Right renal cortex interstitium (tissue), 3 donors: ENCODE measurements around the gene LEKR1. TPM values are rescaled to one million over a fixed set of nuclear protein-coding genes. Genes with fewer than 3 reads are reported as not detected.
"Not testable (repeated sequence)": the region's sequence is repeated elsewhere in the genome, so short reads cannot be mapped to it uniquely, and the experiment has no call there.

ENCODE experiments used
- DNase-seq, 3 donors: peaks; one replicate each; pipeline ENCODE4 v3.0.0-alpha.2; 2013; ENCODE audit warnings: low read depth in 3 of 3, low spot score in 2 of 3
- polyA plus RNA-seq, 3 donors: library from polyadenylated mRNA; unstranded; fragments of 120-200 nt; gene quantifications; one replicate each; pipeline ENCODE4 v1.2.1, GENCODE V29; 2013; ENCODE audit not compliant: insufficient read length in 3 of 3

LEKR1 gene
- polyA plus RNA-seq, 3 donors = 2.3 to 2.6 (median 2.5) TPM

DNA sequence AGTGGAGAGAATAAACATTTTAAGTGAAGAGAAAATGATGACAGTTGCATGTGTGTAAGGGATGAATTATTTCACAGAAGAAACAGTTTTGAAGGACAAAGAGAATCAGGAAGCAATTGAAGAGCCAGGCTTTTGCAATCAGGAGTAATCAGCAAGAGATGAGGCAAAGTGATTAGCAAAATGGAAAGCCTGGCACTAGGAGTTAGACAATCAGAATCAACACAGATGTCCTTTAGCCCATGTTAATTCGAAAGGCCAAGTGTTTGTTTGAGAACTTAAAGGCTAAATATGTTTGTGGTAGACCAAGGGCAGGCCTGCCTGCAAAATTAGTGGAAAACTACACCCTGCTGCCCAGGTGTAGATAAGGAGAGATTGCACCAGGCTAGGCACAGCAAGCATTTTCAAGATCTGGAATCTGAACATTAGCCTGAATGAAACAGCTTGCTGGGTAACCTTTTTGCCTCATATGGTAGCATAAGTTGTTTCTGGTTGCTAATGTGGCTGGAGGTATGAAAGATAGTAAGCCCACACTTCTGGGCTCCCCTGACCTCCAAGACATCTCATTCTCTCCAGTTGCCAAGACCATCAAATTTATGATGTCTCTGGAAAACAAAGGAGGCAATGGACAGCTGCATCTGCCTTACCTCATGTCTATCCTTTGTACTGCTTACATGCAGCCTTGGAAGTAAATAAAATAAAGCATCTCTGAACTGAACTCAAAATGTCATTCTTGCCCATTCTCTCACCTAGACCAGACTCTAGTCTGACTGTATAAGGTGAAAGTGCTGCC lies 22.0 kb upstream of the LEKR1 start:
- no peak for DNase-seq

- DNase-seq = no peak
Measured at GRCh38 chr3:156806698-156807097, 19.5 kb upstream of the LEKR1 start.

- no peak for DNase-seq
Measured at GRCh38 chr3:156808025-156808424, 18.1 kb upstream of the LEKR1 start.

GRCh38 chr3:156811089-156811862 lies 14.9 kb upstream of the LEKR1 start:
- DNase-seq = no peak

DNA sequence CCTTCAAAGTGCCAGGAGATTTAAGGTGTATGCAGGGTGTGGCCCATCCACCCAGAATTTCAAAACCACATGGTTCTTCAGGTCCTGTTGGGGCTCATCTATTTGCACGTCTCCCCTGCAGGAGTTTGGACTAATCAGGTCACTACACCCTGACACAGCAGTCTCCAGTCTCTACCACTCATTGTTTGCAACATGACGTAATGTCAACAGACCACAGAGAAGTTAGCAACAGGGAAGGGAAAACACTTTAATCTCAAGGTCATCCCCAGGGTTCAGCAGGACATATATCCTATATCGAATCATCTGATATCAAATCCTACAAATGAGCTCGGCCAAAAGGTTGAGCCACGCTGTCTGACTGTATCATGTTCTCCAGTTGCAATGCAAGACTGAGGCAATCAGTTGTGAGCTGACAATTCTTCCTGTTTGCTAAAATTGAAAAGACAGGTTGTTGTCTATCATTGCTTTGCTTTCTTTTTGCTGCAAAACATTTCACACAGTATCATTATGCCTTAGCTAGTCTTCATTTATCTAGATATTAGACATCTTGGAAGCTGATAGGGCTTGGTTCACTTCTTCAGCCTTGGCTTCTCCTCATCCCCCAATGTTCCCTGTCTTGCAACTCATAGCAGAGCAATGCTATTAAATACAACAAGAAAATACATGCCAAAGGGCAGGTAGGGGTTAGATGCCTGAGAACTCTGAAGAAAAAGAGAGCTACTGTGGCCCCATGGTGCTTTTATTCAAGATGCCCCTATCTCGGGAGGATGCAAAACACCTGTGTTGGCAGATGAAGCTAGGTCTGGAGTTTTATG lies 13.4 kb upstream of the LEKR1 start:
- no peak for DNase-seq

DNA sequence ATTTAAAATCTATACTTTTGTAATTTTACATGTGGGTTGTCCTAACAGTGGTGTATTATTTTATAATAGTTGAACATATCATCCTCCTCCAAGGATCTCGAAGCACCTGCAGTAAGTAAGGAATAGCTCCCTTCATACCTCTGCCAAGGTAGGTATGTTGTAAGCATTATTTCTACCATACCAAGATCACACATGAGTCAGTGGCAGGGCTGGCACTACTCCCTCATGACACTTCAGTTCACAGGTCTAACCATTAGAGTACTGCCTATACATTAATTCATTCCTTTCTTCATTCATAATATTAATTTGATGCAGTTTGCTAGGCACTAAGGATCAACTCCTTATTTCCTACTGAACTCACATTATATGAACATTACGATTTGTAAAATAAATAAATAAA lies 11.9 kb upstream of the LEKR1 start:
- no peak for DNase-seq

- DNase-seq = no peak
Measured at GRCh38 chr3:156816091-156816793, 9.9 kb upstream of the LEKR1 start.

DNA sequence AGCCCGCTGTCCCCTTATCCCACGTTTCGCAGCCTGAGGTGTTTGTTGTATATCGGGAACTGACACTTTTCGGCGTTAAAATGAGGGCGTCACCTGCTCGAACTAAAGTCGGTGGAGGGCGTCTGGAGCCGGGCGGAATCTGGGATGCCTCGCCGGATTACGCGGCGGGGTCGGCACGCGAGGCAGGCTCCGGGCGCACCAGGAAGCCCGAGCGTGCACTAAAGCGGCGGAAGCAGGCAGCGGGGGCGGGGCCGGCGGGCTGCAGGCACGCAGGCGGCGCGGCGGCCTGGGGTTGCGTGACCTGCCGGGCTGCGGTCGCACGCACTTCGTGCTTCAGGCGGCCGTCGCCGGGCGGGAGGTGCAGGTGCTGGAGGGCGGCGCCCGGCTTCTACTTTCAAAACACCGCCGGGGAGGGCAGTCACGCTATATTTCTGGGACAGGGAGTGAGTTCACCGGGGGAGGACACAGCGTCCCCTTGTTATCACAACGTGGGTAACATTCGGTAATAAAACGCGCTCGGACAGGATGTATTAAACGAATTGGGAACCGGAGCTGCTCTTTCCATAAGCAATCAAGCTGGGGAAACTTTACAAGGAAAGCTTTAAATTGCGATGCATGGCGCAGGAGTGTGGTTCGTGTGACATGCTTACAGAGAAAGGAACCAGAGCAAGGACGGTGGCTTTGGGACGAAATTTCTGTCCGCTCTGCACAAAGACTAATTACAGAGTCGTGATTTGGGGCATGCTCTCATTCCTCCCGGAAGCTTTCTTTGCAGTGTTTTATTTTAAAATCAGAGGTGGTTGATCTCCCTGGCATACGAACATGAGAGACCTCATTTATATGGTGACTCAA lies 9.1 kb upstream of the LEKR1 start:
- peak in 1 of 3 donors; percentile 56 for DNase-seq

DNA sequence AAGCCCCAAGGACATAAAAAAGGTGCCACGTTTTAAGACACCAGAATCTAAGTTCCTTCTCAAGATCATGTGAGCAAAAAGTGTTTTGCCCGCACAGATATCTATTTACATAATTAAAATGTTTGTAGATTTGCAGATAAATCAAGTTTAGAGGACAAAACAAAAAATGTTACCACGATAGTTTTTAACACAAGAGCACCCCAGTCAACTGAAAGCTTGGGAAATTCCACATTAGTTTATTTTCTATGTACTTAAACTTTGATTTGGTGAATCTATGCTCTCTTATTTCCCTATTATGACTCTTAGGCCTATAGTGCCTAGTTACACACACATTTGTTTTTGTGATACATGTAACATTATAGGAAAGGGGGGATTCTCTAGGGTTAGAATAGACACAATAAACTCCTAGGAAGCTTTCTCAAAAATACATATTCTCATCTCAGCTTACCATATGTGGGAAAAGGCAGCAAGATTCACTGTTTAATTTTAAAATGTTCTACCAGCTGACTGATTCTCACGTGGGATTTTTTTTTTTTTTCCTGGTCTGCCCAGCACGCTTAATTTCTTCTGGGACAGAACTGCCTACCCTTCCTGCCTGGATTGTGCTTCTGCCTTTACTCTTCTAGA lies 8.4 kb upstream of the LEKR1 start:
- DNase-seq = no peak

DNA sequence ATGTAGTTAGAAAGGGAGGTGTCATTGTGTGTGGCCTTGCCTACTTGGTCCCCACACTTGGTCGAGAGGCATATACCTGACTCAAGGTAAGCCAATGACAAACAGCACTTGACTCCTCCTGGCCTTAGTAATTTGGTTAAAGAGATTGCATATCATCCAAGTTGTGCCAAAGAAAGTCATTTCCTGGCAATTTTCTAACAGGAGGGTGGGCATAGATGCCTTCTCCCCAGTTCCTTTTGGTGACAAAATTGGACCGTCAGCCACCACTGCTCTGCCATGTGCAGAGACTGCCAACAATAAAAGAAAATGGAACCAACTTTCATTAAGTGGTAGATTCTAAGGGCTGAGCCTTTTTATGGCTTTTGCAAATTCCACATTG lies 7.9 kb upstream of the LEKR1 start:
- no peak for DNase-seq

DNA sequence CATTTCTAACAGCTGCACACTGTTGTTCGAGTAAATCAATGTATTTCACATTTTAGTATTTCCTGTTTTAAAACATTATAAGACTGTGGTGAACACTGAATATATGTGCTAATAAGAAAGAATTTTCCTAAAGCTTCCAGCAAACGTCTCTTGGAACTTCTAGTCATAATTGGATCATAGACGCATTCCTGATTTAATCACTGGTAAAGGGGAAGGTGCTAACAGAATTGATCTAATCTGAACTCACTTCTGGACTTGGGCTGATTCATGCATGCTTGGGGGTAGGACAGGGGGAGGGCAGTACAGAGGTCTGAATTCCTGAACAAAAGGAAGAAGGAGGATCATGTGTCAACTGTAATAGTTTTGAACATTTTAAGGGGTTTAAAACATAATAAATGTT lies 7.3 kb upstream of the LEKR1 start:
- no peak for DNase-seq

DNA sequence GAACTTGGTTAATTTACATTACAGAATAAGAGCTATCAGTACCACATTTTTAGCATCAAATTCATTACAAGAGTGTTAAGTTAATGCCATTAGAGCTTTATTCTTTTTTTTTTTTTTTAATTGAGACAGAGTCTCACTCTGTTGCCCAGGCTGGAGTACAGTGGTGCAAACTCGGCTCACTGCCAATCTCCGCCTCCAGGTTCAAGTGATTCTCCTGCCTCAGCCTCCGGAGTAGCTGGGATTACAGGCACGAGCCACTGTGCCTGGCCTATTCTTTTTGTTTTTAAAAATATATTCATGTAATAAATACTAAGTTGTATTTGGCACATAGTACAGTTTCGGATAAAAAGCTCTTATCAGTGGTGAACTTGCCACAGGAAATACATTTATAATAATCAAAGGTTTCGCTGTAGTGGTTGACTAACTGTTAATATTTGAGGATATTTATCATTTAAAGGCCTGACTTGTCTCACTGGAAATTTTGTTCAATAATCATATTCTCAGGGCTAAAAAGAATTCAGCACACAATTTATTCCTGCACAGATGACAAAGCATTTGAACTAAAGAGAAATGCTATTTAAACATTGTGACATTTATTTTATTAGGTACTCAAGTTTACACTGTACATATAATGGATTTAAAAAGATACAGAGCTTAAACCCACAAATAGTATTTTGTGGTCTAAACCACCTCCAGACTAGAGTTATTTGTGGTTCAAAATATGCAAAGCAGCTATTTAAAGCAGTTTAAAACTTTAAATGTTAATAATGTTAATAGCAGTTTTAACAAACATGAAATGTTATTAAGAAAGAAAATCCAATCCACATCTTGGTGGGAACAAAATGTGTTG lies 6.1 kb upstream of the LEKR1 start:
- no peak for DNase-seq

GRCh38 chr3:156820692-156821080 lies 5.5 kb upstream of the LEKR1 start:
- DNase-seq = no peak

GRCh38 chr3:156822626-156823260 lies 3.4 kb upstream of the LEKR1 start:
- not testable (repeated sequence) for DNase-seq

DNA sequence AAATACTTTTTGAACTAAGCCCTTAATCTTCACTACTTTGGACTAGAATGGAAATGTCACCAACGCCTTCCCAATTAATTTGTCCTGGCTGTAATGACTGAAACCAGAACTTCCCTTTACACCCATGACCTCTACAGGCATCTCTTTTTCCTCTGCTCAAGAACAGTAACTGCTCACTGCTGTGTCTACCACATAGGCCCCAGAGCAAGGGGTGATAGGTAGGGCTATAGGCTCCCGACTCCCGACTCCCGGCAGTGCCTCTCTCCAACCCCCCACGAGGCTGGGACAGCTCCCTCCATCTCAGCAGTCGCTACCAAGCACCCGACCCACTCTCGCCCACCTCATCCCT lies 384 bp upstream of the LEKR1 start:
- no peak for DNase-seq

DNA sequence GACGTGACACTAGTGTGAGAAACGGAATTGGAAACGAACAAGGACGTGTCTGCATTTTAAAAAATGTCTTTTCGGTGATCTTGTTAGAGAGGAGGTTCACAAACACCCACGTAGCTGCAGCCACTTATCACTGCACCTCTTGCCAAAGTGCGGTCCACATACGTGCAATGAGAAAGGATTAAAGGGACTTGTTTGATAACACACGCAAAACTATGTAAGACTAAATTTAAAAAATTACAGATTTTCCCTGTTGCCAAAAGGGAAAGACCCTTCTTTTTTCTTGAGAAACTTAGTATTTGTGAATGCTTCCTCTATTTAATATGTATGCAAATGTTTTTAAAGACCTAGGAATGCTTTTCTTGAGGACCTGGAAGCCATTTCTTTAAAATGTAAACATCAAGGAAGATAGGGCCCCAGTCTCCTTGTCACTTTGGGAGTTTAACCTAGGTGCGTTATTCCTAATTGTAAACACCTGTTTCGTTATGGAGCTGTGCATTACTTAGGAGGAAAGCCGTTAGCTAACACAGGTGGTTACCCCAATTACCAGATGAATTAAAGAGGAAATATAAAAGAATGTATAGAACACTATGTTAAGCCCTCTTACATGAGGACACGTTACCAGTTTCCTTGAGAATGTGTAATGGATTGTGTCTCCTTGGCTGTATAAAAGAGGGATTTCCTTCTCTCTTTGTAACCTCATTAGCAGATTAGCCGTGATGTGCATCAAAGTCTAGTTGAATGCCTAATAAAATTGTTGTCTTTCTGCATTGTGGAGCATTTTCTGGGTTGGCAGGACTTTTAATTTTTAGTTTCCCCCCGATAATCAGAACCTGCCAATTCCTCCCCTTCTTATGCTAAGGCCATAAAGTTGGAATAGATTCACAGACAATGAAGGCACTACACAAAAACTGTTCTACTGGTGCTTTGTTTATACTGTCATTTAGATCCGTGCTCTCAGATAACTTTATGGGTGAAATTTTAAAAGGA lies 1.0 kb downstream of the LEKR1 start:
- no peak for DNase-seq

DNA sequence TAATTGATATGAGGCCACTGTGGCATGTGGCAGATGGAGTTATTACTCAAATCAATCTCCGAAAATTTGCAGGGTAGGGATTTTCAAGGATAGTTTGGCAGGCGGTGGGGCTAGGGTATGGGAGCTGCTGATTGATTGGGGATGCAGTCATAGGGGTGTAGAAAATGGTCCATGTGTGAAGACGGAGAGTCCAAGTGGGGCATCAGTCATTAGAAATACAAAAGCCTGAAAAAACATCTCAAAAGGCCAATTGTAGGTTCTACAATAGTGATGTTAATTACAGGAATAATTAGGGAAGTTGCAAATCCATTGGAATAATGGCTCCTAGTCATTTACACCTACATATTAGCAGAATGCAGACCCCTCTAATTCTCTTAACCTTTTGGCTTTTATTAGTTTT lies 4.9 kb downstream of the LEKR1 start:
- DNase-seq = no peak
